Stimulated activated CD8-positive, alpha-beta memory T cell treated with anti-CD3 and anti-CD28 coated beads, Interleukin-15, amount 100 ng/mL, for 4 hours (primary cell): ENCODE measurements around the gene CALCA.

Source experiments
- DNase-seq, 2 donors: peaks; one replicate each; pipeline ENCODE4 v3.0.0-alpha.2; 2020; ENCODE audit warnings: low read depth in 2 of 2

The CALCA gene

DNA sequence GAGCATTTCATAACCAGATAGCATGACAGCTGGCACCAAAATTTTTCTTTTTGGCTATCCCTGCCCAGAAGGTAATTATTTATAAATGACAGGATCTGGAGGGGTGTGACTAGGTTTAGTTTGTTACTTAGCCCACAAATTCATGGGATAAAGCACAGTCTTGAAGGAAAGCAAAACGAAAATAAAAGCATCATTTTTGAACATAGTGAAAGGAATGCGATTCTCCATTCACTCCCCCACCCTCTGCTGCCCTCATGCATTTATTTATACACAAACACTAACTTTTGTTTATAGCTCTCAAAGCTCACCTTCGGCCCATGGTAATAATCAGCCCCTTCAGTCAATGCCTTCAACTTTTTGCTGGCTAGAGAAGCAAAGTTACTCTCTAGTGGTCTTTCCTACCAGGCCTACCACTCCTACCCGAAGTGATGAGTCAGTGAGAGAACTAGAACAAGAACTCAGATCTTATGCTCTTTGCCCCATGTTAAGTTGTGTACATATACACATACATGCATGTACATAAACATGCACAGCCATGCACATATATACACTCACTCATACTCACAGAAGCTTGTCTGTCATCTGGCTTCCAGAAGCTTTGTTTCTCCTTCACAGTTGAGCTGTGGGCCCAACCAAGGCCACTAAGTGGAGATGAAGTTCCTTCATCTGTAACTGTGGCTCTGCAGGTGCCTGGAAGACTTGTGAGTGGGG, 22.6 kb downstream of the CALCA start:
- no peak for DNase-seq

DNA sequence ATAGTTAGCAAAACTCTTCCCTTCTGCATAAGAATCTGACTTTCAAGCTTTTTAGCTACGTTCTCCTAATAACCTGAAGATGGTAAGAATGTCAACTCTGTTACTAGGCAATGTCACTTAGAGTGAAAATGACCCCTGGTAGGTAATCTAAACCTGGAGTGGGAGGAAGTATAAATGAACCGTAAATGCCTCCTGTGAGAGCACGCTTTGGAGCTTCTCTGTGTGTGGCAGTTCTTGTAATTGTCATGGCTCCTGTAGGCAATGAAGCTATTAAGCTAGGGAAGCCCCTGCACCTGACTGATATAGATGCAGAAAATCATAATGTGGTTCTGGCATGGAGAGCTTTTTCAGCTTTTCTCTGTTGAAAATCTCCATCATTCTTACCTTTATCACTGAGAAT, 29.4 kb downstream of the CALCA start:
- no peak for DNase-seq

DNA sequence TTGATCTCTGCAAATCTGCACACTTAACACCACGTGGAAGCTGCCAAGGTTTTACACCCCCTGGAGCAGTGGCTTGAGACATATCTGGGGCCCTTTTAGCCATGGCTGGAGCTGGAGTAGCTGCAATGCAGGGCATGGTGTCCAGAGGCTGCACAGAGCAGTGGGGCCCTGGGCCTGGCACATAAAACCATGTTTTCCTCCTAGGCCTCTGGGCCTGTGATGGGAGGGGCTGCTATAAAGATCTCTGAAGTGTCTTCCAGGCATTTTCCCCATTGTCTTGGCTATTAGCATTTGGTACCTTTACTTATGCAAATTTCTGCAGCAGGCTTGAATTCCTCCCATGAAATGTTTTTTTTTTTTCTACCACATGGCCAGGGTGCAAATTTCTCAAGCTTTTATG, 33.2 kb downstream of the CALCA start:
- no peak for DNase-seq

- DNase-seq = no peak
Observed at GRCh38 chr11:14934641-14935351, 37.4 kb downstream of the CALCA start.

GRCh38 chr11:14932447-14932846, 39.7 kb downstream of the CALCA start:
- no peak for DNase-seq

DNA sequence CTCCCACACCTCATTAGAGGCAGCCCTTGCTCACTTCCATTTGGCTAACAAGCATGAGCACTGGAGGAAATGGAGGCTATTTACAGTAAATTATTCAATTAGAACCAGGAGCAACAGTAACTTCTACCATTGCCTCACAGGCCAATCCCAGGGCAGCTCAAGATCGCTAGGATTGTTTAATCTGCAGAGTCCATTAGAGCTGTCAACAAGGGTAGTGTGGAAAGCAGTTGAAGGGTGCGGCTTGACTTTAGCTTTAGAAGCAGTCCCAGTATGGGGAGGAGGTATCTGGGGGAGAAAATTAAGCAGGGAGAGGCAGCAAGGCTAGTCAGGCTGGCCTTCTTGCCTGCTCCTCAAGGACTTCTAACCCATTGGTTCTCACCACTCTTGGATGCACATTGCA, 41.8 kb downstream of the CALCA start:
- DNase-seq = no peak

DNA sequence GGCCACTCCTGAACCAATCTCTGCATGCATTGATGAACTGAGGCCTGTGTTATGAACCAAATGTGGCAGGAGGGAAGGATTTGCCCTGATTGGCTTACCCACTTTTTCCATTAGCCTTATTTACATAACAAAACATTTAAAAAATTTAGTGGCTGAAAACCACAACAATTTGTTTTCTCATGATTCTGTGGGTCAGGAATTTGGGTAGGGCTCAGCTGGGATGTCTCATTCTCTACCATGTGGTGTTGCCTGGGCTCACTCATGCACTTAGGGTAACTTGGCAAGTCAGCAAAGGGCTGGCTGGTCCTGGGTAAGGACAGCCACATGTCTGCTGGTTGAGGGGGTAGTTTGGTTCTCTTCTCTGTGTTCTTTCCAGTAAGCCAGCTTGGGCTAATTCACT, 45.0 kb downstream of the CALCA start:
- DNase-seq = no peak

GRCh38 chr11:14924318-14924717, 47.8 kb downstream of the CALCA start:
- no peak for DNase-seq
